Measurements from ENCODE around the gene NR4A1. TPM values are rescaled to one million over a fixed set of nuclear protein-coding genes. Genes with fewer than 3 reads are reported as not detected.

Gene NR4A1
- total RNA-seq, 1 donor from 2014 or later = 3.1 TPM

DNA sequence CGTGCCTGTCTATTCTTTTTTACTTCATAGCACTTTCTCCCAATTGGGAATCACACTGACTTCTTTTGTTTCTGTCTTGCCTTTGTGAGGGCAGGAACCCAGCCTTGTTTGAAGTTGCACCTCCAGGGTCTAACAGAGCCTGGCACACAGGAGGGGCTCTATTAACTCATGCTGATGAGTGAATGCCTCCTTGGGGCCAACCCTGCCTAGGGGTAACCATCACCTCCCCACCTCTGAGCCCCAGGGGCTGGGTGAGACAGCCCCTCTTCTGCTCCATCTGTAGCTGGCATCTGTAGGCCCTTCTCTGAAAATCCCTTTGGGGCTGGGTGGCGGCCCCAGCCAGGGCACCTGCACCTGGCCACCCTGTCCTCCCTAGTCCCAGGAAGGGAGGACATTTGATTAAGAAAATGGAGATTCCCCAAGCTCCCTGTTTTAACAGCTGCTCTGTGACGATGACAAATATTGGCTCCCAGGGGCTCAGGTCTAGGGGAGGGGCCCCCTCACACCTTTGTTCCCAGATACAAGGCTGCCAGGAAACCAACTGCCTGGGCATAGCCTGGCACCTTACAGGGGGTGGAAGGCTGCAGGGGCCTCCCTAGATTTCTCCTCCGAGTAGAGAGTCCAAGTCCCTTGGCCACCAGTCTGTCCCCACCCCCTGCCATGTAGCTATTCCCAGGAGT, 32.7 kb upstream of the NR4A1 start:
- no peak for DNase-seq

DNA sequence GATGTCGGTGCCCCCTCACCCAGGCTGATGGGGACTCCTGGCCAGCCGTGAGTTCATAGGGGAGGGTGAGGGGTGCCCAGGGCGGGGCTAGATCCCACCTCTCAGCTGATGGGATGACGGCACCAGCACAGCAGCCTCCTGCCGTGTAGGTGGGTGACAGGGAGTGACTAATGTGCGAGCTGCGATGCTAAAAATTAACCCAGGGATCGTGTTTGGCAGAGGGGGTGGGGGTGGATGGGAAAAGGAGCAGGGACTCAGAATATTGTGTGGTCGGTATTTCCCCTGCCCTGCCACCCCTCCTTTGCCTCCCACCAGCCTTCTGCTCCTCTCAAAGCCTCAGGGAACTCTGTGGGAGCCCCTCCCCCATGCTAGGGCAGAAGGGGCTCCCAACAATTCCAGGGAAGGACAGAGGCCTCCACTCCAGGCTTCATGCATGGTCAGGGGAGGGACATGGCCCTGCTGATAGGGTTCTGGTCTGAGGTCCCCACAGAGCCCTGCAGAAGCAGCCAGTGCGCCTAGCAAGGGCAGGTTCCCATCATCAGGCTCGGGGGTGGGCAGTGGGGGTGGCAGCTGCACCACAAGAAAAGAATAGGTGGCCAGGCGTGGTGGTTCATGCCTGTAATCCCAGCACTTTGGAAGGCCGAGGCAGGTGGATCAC, 32.0 kb upstream of the NR4A1 start:
- no peak for DNase-seq

- peak; percentile 79 for DNase-seq
Measured at GRCh38 chr12:52020539-52021336, 30.5 kb upstream of the NR4A1 start.

- peak; percentile 54 for DNase-seq
Measured at GRCh38 chr12:52022841-52023181, 28.4 kb upstream of the NR4A1 start.

DNA sequence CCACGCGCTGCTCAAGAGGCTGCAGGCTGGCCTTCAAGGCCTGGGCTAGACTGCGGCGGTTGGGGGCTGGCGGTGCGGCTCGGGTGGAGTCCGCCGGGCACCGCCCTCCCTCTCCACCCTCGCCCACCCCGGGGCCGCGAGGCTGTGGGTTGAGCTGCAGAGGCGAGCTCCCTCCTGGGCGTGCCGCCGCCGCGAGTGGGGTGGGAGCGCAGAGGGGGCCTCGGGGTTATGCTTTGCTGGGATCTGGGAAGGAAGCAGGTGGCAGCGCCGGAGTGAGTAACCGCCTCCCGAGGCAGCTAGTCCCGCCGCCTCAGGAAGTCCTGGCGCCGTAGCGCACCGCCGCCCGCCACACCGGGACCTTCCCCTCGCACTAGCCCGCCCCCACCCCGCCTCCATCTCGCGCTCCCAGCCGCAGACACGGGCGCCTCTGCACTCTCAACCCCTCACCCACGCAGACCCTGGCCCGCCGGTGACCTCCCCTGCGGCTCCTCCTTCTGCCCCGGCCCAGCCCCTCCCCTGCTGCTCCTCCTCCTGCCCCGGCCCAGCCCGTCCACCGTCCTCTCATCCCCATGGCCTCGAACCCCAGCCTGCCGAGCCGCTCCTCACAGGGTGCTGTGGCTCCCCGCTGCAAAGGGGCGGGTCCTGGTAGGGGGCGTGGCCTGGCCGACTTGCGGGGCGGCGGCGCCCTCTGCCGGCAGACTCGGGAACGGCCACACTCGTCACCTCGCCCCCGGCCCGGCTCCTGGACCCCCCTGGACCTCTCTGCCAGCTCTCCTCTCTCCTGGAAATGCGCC, 27.9 kb upstream of the NR4A1 start:
- peak; percentile 89 for DNase-seq

DNA sequence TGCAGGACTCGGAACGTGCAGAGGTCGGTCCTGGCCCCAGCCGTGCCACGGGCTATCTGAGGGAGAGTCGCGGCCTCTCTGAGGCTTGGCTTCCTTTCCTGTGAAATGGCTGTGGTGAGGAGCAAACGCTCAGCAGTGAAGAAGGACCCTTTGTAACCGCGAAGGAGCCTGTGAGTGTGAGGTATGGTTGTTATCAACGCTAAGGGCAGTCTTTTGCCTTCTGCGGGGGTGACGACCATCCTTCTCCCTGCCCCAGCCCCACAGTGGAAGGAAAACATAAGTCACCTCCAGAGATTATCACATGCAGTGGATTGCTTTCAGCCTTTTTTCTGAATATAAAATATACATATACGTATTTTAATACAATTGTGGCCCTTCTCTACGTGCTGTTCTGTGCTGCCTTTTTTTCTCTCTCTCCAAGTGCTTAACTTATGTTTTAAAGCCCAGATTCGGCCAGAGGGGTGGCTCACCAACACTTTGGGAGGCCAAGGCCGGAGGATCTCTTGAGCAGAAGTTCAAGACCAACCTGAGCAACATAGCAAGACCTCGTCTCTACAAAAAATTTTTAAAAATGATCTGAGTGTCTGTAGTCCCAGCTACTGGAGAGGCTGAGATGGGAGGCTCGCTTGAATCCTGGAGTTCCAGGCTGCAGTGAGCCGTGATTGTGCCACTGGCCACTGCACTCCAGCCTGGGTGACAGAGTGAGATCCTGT, 27.1 kb upstream of the NR4A1 start:
- no peak for DNase-seq

GRCh38 chr12:52024845-52025230, 26.4 kb upstream of the NR4A1 start:
- peak; percentile 55 for DNase-seq

DNA sequence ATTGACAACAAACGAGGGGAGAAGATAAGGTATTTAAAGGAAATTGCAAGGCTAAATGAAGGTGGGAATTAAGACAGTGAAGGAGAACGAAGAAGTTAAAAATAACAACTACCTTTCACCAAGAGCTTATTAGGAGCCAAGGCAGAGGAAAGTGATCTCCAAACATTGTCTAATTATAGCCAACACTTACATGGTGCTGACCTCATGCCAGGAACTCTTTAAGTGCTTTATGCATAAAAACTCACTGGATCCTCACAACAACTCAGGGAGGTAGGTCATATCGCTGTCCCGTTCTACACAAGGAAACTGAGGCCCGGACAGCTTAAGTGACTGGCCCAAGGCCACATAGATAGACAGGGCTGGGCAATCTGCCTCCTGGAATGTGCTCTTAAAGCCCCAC, 25.0 kb upstream of the NR4A1 start:
- no peak for DNase-seq

- no peak for DNase-seq
Measured at GRCh38 chr12:52027085-52027843, 24.0 kb upstream of the NR4A1 start.

DNA sequence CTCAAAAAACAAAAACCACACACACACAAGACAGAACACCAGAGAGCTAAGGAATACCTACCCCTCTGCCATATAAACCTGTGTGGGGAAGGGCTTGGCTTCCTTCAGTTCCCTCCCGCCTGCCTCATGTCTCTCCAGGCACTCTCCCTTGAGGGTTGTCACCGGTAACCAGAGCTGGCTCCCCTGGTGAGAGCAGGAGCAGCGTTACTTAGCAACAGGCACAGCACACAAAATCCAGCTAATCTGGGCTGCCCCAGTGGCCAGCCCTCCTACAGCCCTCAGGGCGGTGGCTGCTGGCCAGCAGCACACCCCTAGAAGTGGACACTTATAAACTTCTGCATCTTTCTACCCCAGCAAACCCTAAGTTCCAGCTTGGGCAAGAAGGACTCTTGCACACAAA, 21.6 kb upstream of the NR4A1 start:
- no peak for DNase-seq

DNA sequence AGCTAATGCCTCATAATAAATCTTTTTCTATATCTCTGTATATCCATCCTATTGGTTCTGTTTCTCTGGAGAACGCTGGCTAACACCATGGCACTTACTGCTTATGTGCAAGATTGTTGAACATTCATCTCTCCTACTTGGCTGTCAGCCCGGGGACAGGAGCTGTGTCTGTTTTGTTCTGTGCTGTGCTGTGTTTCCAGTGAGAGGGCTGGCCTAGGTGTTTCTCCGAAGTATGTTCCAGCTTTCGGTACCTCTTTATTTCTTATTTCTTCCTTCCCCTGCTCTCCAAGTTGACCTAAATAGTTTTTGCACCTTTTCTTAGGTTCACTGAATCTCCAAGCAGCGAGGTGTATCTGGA, 18.8 kb upstream of the NR4A1 start:
- DNase-seq = peak; percentile 61

GRCh38 chr12:52032804-52033445, 18.3 kb upstream of the NR4A1 start:
- peak; percentile 98 for DNase-seq

DNA sequence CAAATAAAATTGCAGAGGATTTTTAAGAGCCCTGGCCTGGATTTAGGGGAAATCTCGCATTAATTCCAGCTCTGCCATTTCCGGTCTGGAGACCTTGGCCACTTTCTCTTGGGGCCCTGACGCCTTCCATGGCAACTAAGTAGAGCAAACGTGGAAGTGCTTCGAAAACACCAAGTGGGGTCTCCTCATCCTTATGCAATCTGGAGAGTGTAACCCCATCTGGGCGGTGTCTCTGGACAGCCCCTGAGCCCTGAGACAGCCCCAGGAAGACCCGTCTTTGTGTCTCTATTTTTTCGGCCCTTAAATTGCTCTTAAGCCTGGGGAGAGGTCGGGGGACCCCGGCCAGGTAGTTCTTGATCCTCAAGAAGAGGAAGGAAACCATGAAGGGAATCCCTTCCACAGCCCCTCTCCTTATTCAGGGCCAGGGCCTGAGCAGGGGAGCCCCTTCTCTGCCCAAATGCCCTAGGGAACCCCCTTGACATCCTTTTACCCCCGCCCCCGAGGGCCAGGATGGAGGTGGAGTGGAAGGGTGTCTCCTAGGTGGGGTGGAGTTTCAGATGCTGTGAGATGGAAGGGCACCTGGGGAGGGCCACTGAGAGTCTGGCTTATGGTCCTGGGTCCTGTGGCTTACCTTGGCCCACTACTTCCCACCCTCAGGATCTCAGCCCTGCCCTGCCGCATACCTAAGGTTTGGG, 17.6 kb upstream of the NR4A1 start:
- DNase-seq = no peak

- no peak for DNase-seq
Measured at GRCh38 chr12:52035190-52035589, 16.1 kb upstream of the NR4A1 start.

DNA sequence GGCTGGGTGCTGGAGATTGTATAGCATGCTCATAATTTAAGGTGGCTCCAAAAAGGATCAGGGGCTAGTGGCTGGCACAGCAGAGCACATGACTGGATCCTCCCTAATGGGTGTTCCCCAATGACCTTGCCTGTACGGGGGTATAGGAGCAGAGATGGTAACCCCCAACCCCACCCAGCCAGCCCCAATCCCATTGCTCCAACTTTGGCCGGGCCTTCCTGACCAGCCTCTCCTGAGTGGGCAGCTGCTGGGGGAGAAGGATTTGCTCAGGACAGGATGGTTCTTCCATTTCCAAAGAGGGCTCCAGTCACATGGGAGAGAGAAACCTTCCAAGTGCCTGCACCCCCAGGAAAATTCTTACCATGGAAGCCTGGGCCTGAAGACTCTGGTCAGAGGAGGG, 15.3 kb upstream of the NR4A1 start:
- DNase-seq = no peak

DNA sequence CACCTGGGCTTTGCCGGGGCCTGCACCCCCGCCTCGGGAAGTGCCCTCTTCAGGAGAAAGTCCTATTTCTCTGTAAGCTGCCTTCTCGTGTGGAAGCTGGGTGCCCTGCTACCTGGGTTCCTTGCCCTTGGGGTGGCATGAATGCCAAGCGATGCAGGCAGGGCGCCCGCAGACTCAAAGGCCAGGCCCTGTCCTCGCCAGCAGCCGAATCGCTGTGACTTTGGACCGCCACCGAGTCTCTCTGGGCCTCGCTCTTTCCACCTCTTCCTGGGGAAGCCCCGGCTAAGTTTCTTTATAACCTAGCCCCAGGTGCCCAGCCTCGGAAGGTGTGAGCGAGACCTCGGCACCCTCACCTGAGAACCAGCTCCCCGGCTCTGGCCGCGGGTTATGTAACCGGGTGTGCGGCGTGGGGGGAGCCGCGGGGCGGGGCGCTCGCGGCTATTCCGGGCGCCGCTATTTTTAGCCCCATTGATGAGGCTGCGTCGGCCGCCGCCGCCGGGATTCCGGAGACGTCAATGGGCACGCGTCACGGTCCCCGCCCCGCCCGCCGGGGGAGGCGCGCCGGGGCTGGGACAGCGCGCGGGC, 14.6 kb upstream of the NR4A1 start:
- peak; percentile 83 for DNase-seq

DNA sequence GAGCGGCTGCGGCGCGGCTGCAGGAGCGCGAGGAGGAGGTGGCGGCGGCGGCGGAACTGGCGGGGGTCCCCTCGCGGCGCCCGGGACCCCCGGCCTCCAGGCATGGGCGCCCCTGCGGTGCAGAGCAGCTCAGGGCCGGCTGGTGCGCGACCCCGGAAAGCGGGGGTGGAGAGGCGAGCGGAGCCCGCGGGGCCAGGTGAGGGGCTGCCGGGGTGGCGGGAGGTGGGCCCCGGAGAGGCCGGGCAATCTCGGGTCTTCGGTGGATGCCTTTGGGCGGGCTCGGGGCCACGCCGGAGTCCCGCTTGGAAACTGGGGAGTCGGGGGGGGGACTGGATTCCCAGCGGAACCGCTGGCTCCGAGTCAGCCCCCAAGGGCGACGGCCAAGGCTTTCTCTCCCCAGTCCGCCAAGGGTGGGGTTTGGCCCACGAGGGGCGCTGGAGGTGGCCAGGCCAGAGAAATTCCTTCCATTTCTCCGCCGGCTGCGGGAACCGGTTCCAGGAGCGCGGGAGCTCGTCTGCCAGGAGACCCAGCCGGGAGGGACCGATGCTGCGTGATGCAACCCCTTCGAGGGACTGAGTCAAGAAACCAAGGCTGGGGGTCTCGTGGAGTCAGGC, 13.9 kb upstream of the NR4A1 start:
- DNase-seq = peak; percentile 37

DNA sequence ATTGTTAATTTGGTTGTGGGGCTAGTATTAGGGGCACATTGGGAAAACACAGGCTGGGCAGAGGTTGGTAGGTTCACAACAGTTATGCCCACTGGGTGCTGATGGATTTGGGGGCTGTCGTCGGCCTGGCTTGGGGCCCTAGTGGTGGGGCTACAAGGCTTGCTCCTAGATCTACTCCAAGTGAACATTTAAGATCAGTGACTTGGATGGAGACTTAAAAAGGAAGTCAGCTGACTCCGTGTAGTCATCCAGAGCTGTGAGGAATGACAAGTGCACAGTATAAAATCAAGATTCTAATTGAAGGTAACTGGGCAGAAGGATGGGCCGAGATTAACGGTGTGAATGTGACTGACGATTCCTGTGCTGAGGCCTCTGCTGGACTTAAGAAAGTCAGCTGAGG, 12.8 kb upstream of the NR4A1 start:
- DNase-seq = peak; percentile 64

- no peak for DNase-seq
Measured at GRCh38 chr12:52041035-52041434, 10.2 kb upstream of the NR4A1 start.

DNA sequence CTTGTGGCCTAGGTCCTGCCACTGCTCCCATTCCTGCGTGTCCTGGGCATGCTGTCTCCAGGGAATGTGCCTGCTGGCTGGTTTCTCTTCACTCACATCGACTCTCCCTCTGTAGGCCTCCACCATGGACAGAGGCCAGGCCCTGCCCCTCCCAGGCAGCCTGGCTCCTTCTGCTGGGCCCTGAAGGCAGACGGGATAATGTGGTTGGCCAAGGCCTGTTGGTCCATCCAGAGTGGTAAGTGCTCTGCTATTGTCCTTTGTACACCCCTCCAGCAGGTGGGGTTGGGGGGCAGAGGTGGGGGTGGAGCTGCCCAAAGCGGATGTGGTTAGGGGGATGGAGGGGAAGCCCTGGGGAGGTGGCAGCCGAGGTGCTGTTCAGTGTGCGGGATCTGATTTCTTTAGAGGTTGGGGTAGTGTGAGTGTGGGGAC, 9.5 kb upstream of the NR4A1 start:
- DNase-seq = no peak
